H1 (cell line): Measurements from ENCODE around the gene ADARB2. TPM values are rescaled to one million over a fixed set of nuclear protein-coding genes. Genes with fewer than 3 reads are reported as not detected.

Source experiments
- CTCF ChIA-PET: fragments of 300-600 bp; sonication (Branson Sonifier 250); formaldehyde crosslinking; loops from one replicate; lab custom pipeline; 2021; ENCODE audit not compliant: partially characterized antibody; lab: Charles Lee
- POLR2A ChIA-PET: fragments of 300-600 bp; sonication (Branson Sonifier 250); formaldehyde crosslinking; loops from one replicate; lab custom pipeline; 2021; ENCODE audit warnings: inconsistent platforms; ENCODE audit not compliant: partially characterized antibody; lab: Charles Lee
- DNase-seq, 2 experiments: peaks; one replicate each; pipeline versions ENCODE4 v3.0.0 to v3.0.0-alpha.2; 2010 to 2022; ENCODE audit warnings: low spot score in 2 of 2, low read depth in 1 of 2, mixed read lengths in 1 of 2
- FAIRE-seq: peaks from 2 replicates; lab custom pipeline; 2011; peaks lifted over from hg19 to GRCh38; lab: Jason Lieb, UNC
- H2AFZ ChIP-seq: 2 replicates; pipeline ENCODE4 v1.8.1; 2012; ENCODE audit warnings: low read length, inconsistent platforms
- H2AK5ac ChIP-seq: 2 replicates; pipeline ENCODE4 v1.6.1; 2013; ENCODE audit warnings: low read depth, low read length
- H2BK120ac ChIP-seq: replicated peaks from 2 replicates; pipeline ENCODE3; 2013; ENCODE audit warnings: low read depth, low read length, inconsistent platforms
- H2BK12ac ChIP-seq: 2 replicates; pipeline ENCODE4 v1.6.1; 2013; ENCODE audit warnings: low read depth, low read length
- H2BK15ac ChIP-seq: 2 replicates; pipeline ENCODE4 v1.6.1; 2013; ENCODE audit warnings: low read length
- H2BK20ac ChIP-seq: 2 replicates; pipeline ENCODE4 v1.6.1; 2013; ENCODE audit warnings: low read length
- H2BK5ac ChIP-seq: 2 replicates; pipeline ENCODE4 v1.6.1; 2013; ENCODE audit warnings: low read depth, low read length
- H3K14ac ChIP-seq: 2 replicates; pipeline ENCODE4 v1.6.1; 2013; ENCODE audit warnings: inconsistent platforms; ENCODE audit not compliant: insufficient read length
- H3K18ac ChIP-seq: 2 replicates; pipeline ENCODE4 v1.6.1; 2013; ENCODE audit warnings: low read length; ENCODE audit errors: extremely low read depth
- H3K23ac ChIP-seq: 2 replicates; pipeline ENCODE4 v1.6.1; 2013; ENCODE audit warnings: inconsistent platforms; ENCODE audit not compliant: insufficient read length
- H3K23me2 ChIP-seq: 2 replicates; pipeline ENCODE4 v1.6.1; 2013; ENCODE audit warnings: low read depth, low read length
- H3K27ac ChIP-seq: 2 replicates; pipeline ENCODE4 v1.6.1; 2011; ENCODE audit warnings: low read depth, low read length, inconsistent platforms
- H3K27me3 ChIP-seq, 4 experiments: replicated peaks in 1 of 4; 1 replicate in 1 of 4; 2 replicates in 3 of 4; pipeline versions ENCODE4 v1.6.1 to v1.8.1; 2011 to 2013; ENCODE audit warnings: low read length in 3 of 4, mild to moderate bottlenecking in 3 of 4, inconsistent platforms in 2 of 4, mixed read lengths in 2 of 4, moderate library complexity in 1 of 4; ENCODE audit not compliant: control insufficient read depth in 3 of 4, insufficient read depth in 3 of 4; ENCODE audit errors: extremely low read depth in 1 of 4
- H3K36me3 ChIP-seq, 4 experiments: 2 replicates each; pipeline versions ENCODE4 v1.6.1 to v1.8.1; 2011 to 2013; ENCODE audit warnings: mild to moderate bottlenecking in 4 of 4, low read length in 3 of 4, moderate library complexity in 2 of 4, control low read depth in 1 of 4, inconsistent platforms in 1 of 4; ENCODE audit not compliant: insufficient read depth in 4 of 4, control insufficient read depth in 2 of 4
- H3K4ac ChIP-seq: replicated peaks from 2 replicates; pipeline ENCODE3; 2013; ENCODE audit warnings: low read length, low read depth, mixed read lengths, inconsistent platforms; ENCODE audit not compliant: insufficient read length
- H3K4me1 ChIP-seq, 4 experiments: replicated peaks in 1 of 4; 1 replicate in 1 of 4; 2 replicates in 3 of 4; pipeline versions ENCODE4 v1.6.1 to v1.8.1; 2011 to 2013; ENCODE audit warnings: low read length in 3 of 4, inconsistent platforms in 2 of 4, mixed read lengths in 1 of 4; ENCODE audit not compliant: insufficient read depth in 4 of 4, control insufficient read depth in 3 of 4
- H3K4me2 ChIP-seq, 2 experiments: 2 replicates each; pipeline versions ENCODE4 v1.6.1 to v1.8.1; 2011 to 2013; ENCODE audit warnings: low read depth in 2 of 2, low read length in 2 of 2, control low read depth in 1 of 2, inconsistent platforms in 1 of 2, mild to moderate bottlenecking in 1 of 2; ENCODE audit not compliant: insufficient read depth in 1 of 2
- H3K4me3 ChIP-seq, 4 experiments: fragments of 200-600, 300-600 bp in 1 of 4; sonication (generic), shearing (Covaris generic), sonication (Bioruptor Twin) in 1 of 4; 2 replicates each; pipeline versions ENCODE4 v1.5.1 to v1.8.1; 2011 to 2016; ENCODE audit warnings: low read length in 4 of 4, low read depth in 3 of 4, control low read depth in 2 of 4, inconsistent platforms in 2 of 4, mild to moderate bottlenecking in 2 of 4, mixed read lengths in 1 of 4, moderate library complexity in 1 of 4; ENCODE audit not compliant: insufficient read depth in 2 of 4; ENCODE audit errors: extremely low read depth in 1 of 4
- H3K56ac ChIP-seq: replicated peaks from 2 replicates; pipeline ENCODE3; 2013; ENCODE audit warnings: low read depth, mild to moderate bottlenecking, mixed read lengths, low read length, inconsistent platforms; ENCODE audit not compliant: insufficient read length
- H3K79me1 ChIP-seq: 2 replicates; pipeline ENCODE4 v1.6.1; 2013; ENCODE audit warnings: low read depth, low read length, control low read depth
- H3K79me2 ChIP-seq, 2 experiments: 2 replicates each; pipeline versions ENCODE4 v1.6.1 to v1.8.1; 2012 to 2013; ENCODE audit warnings: low read length in 2 of 2, mild to moderate bottlenecking in 2 of 2, inconsistent platforms in 1 of 2; ENCODE audit not compliant: insufficient read depth in 2 of 2, control insufficient read depth in 1 of 2
- H3K9ac ChIP-seq, 4 experiments: replicated peaks in 1 of 4; 1 replicate in 1 of 4; 2 replicates in 3 of 4; pipeline versions ENCODE4 v1.6.1 to v1.8.1; 2011 to 2013; ENCODE audit warnings: low read depth in 3 of 4, low read length in 3 of 4, control low read depth in 2 of 4, mild to moderate bottlenecking in 2 of 4, moderate library complexity in 2 of 4, inconsistent platforms in 1 of 4; ENCODE audit errors: extremely low read depth in 1 of 4
- H3K9me3 ChIP-seq, 2 experiments: 2 replicates each; pipeline versions ENCODE4 v1.6.1 to v1.8.1; 2012 to 2013; ENCODE audit warnings: mild to moderate bottlenecking in 2 of 2, moderate library complexity in 2 of 2, control low read depth in 1 of 2, inconsistent platforms in 1 of 2, low read depth in 1 of 2, low read length in 1 of 2, mixed read lengths in 1 of 2; ENCODE audit not compliant: insufficient read depth in 2 of 2
- H4K20me1 ChIP-seq, 2 experiments: replicated peaks in 1 of 2; 2 replicates each; pipeline versions ENCODE3 to v1.8.1; 2011 to 2013; ENCODE audit warnings: inconsistent platforms in 2 of 2, low read length in 2 of 2, mild to moderate bottlenecking in 1 of 2; ENCODE audit not compliant: insufficient read depth in 2 of 2, control insufficient read depth in 1 of 2
- H4K5ac ChIP-seq: 2 replicates; pipeline ENCODE4 v1.6.1; 2013; ENCODE audit warnings: low read length, low read depth, mixed read lengths, inconsistent platforms; ENCODE audit not compliant: insufficient read length
- H4K8ac ChIP-seq: 2 replicates; pipeline ENCODE4 v1.8.0; 2013; ENCODE audit warnings: mild to moderate bottlenecking, moderate library complexity, low read length, inconsistent platforms; ENCODE audit not compliant: insufficient read depth; ENCODE audit errors: extremely low read depth
- H4K91ac ChIP-seq: replicated peaks from 2 replicates; pipeline ENCODE3; 2013; ENCODE audit warnings: low read length, mixed read lengths, inconsistent platforms; ENCODE audit not compliant: insufficient read length
- GABPA ChIP-seq: IDR thresholded peaks from 2 replicates; pipeline ENCODE4 v1.6.1; 2011; ENCODE audit warnings: mild to moderate bottlenecking, low read length, moderate library complexity, borderline replicate concordance; ENCODE audit not compliant: insufficient read depth
- KDM4A ChIP-seq: IDR thresholded peaks from one replicate; pipeline ENCODE4 v1.7.1; 2012; ENCODE audit warnings: low read depth, mild to moderate bottlenecking, moderate library complexity, low read length, inconsistent platforms; ENCODE audit not compliant: severe bottlenecking
- SP4 ChIP-seq: IDR thresholded peaks from 2 replicates; pipeline ENCODE4 v1.6.1; 2012; ENCODE audit warnings: low read length, inconsistent platforms
- WGBS, 2 experiments: shearing (Covaris generic) in 1 of 2; methylation state at CpG; one replicate each; pipeline versions ENCODE4 v1.1.6 to v1.1.7; 2013 to 2015; ENCODE audit warnings: low lambda C conversion rate in 2 of 2, mixed read lengths in 2 of 2, inconsistent platforms in 1 of 2, low coverage in 1 of 2, missing lambda C conversion rate in 1 of 2; ENCODE audit not compliant: insufficient replicate concordance in 2 of 2, insufficient coverage in 1 of 2, insufficient read length in 1 of 2; ENCODE audit errors: extremely low coverage in 1 of 2, missing lambda C conversion rate in 1 of 2; 5-methylcytosine and 5-hydroxymethylcytosine counted together
- polyA plus RNA-seq, 7 experiments: library from polyadenylated mRNA; depleted of rRNA in 3 of 7; stranded (reverse) in 5 of 7; unstranded in 2 of 7; fragments of >200 nt in 5 of 7; fragments of 200-250 nt in 2 of 7; gene quantifications; 1 replicate in 5 of 7; 2 replicates in 1 of 7; 4 replicates in 1 of 7; pipeline versions ENCODE4 v1.2.1 to v1.2.3, GENCODE V29; 2011 to 2013; ENCODE audit warnings: missing spikeins in 2 of 7, mixed read lengths in 2 of 7
- total RNA-seq: library from RNA; stranded (reverse); fragmentation: NEBNext Ultra II Directional; extraction: Animal tissue kit (Norgen Biotek cat#: 25700); gene quantifications from 2 replicates; pipeline ENCODE4 v1.2.1, GENCODE V29; 2021
- TF ChIP-seq, protein P1 (sequence below), 3 experiments: IDR thresholded peaks; 1 replicate in 2 of 3; 2 replicates in 1 of 3; pipeline versions ENCODE4 v1.5.1 to v1.6.1; 2011; ENCODE audit warnings: low read length in 3 of 3, mild to moderate bottlenecking in 3 of 3, inconsistent platforms in 2 of 3, low read depth in 1 of 3, moderate library complexity in 1 of 3; ENCODE audit not compliant: insufficient read depth in 1 of 3; ENCODE audit errors: control extremely low read depth in 1 of 3

The ADARB2 gene
- total and polyA plus RNA-seq, 2 of the 8 experiments (the other 6 are each of a cell fraction or from before 2014, with no cell fraction given): 2.2 to 2.8 TPM

DNA sequence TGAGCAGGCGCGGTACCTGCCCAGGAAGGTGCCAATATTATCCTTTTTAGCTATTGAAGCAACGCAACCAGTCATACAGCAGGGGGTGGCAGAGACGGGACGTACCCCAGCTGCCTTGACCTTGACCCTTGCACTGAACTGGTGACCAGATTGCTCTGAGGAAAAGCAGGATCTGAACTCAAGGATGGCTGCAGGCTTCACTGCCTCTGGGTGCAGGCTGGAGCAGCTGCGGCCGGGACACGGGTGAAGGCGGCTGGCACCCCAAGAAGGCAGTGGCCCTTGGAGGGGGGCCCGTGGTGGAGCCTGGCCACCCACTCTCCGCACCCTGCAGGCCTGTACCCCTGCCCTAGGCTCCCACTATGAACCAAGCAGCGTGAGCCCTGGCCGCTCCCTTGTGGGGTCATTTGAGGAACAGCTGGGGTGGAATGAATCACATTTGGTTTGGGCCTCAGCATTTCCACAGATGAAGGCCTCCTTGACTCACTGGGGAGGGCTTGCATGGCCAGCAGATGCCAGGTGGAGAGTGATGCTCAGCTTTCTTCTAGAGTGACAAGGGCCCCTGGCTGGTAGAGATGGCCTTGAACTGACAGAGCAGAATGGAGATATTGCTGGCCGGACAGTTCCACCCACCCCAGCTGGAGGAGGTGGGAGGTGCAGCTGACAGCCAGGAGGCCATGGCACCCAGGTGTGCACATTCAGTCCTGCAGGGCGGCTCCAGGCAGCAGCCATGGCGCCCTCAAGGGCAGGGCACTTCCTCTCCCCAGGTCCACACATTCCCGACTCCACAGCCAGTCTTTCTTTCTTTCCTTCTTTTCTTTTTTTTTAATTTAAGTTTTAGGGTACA, 462.4 kb downstream of the ADARB2 start:
- CTCF ChIA-PET: interaction anchor here (1.1 to 1.6 kb wide), 5 partner anchors 8 to 181 kb away, joined by 3 to 6 read pairs (median 4); no protein-coding TSS in a partner anchor
- FAIRE-seq: no peak

More for the DNA sequence above, 462.4 kb downstream of the ADARB2 start:
- Histone ChIP-seq H4K91ac (peak overlapping the region; percentile 34), H3K27ac (no peak overlapping the region), H4K20me1 (no peaks in the 10 kb centered on the region), H2BK120ac (no peak overlapping the region), H3K9me3 (no peaks in the 10 kb centered on the region), H3K4ac (no peak overlapping the region), H3K56ac (no peak overlapping the region), H2BK12ac (no peak overlapping the region), H3K14ac (no peak overlapping the region), H2BK20ac (no peak overlapping the region), H4K5ac (no peak overlapping the region), H2AK5ac (no peak overlapping the region), H2AFZ (no peak overlapping the region), H3K4me1 (no peaks in the 10 kb centered on the region), H3K23me2 (no peaks in the 10 kb centered on the region), H3K27me3 (no peaks in the 10 kb centered on the region; a peak in 1 of 7 replicates), H3K18ac (no peak overlapping the region), H3K23ac (no peak overlapping the region), H3K9ac (no peak overlapping the region), H3K79me1 (no peaks in the 10 kb centered on the region), H3K36me3 (no peaks in the 10 kb centered on the region), H2BK15ac (no peak overlapping the region), H3K79me2 (no peaks in the 10 kb centered on the region), H3K4me2 (no peak overlapping the region), H4K8ac (no peak overlapping the region), H3K4me3 (no peak overlapping the region), H2BK5ac (no peak overlapping the region)
- WGBS, 2 experiments: 93% methylated on average over 17 of the region's 17 CpGs; no CpG with 5 or more reads in 1 of the 2 experiments
- no peak for DNase-seq
- TF ChIP-seq GABPA: no peak
- TF ChIP-seq, protein P1, sequence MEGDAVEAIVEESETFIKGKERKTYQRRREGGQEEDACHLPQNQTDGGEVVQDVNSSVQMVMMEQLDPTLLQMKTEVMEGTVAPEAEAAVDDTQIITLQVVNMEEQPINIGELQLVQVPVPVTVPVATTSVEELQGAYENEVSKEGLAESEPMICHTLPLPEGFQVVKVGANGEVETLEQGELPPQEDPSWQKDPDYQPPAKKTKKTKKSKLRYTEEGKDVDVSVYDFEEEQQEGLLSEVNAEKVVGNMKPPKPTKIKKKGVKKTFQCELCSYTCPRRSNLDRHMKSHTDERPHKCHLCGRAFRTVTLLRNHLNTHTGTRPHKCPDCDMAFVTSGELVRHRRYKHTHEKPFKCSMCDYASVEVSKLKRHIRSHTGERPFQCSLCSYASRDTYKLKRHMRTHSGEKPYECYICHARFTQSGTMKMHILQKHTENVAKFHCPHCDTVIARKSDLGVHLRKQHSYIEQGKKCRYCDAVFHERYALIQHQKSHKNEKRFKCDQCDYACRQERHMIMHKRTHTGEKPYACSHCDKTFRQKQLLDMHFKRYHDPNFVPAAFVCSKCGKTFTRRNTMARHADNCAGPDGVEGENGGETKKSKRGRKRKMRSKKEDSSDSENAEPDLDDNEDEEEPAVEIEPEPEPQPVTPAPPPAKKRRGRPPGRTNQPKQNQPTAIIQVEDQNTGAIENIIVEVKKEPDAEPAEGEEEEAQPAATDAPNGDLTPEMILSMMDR (IDR thresholded peaks at IDR 0.05; ENCODE audit: control extremely low read depth in 1 of 3, insufficient read depth in 1 of 3, low read depth in 1 of 3, low read length in 3 of 3): peak in 2 of 3 experiments; percentile 8 to 11; a peak in 1 of 4 replicates
- TF ChIP-seq SP4: no peak
- no peak for TF ChIP-seq KDM4A
- POLR2A ChIA-PET: interaction anchor here (1.5 kb wide), 1 partner anchor 35 kb away, joined by 5 read pairs; no protein-coding TSS in a partner anchor
